CD4-positive, alpha-beta T cell treated with Interleukin-4 for 4 hours (primary cell): Measurements from ENCODE around the gene TEKTIP1.

ENCODE experiments used
- DNase-seq: peaks from one replicate; pipeline ENCODE4 v3.0.0-alpha.2; 2020

TEKTIP1 gene

GRCh38 chr19:3586707-3587346, 47.9 kb downstream of the TEKTIP1 start:
- no peak for DNase-seq

GRCh38 chr19:3589439-3589838, 50.5 kb downstream of the TEKTIP1 start:
- DNase-seq = no peak

- no peak for DNase-seq
These were observed 51.0 kb downstream of the TEKTIP1 start for GRCh38 chr19:3589949-3590348.

DNA sequence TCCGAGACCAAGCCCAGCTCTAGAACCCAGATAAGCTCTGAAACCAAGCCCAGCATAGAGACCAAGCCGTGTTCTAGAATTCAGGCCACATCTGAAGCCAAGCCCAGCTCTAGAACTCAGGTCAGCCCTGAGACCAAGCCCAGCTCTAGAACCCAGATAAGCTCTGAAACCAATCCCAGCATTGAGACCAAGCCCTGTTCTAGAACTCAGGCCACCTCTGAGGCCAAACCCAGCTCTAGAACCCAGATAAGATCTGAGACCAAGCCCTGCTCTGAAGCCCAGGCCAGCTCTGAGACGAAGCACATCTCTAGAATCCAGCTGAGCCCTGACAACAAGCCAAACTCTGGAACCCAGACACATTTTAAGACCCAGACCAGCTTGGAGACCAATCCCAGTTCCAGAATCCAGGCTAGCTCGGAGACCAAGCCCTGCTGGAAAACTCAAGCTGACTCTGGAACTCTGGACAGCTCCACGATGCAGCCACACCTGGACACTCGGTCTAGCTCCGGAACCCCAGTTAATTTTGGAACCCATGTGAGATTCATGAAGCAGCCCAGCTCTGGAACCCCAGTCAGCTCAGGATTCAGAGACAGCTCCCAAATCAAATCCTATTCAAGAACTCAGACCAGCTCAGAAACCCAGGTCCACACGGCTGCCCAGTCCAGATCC, 52.2 kb downstream of the TEKTIP1 start:
- no peak for DNase-seq

DNA sequence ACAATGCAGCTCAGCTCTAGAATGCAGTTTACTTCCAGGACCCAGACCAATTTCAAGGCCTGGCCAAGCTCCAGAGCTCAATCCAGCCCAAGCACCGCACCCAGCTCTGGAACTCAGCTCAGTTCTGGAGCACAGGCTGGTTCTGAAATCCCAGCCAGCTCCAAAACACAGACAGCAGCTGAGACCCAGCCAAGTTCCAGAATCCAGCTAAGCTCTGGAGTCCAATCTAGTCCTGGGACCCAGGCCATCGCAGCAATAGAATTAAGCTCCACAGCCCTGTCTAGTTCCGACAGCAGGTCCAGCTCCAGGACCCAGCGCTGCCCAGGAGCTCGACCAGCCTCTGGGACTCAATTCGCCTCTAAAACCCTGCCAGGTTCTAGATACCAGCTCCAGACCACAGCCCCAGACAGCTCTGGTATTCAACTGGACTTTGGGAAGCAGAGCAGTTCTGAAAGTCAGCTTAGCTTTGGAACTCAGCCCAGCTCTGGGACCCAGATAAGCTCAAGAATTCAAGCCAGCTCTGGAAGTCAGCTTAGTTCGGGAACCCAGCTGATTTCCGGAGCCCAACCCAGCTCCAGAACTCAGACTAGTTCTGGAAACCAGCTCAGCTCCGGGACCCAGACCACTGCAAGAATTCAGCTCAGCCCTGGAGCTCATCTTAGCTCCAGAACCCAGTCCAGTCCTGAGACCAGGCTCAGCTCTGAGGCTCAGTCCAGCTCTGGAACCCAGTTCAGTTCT, 53.1 kb downstream of the TEKTIP1 start:
- DNase-seq = no peak

DNA sequence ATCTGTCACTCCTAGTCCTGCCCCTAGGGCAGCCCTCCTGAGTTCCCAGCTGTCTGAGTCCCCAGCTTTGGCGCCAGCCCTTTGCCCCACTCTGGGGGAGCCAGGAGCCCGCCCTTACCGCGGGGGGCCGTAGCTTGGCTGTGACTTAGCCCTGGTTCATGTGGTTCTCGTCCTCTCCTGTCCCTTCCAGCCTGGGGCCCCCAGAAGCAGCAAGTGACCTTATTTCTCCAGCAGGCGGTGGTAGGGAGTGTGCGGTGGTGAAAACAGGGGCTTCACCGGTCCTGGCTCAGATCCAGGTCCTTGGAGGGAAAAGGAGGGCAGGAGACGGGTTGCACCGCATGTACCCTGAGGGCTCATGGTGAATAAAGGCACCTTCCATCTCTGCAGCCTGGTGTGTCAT, 54.2 kb downstream of the TEKTIP1 start:
- no peak for DNase-seq
